HG02610 (cell line): Measurements from ENCODE around the gene KRTAP13-2.

Source experiments
- ATAC-seq: cut with Tn5 transposase; IDR thresholded peaks from one replicate; pipeline ENCODE4 v1.9.1; 2021; ENCODE audit warnings: mild to moderate bottlenecking, moderate library complexity; ENCODE audit not compliant: unreplicated experiment

Gene KRTAP13-2

GRCh38 chr21:30372139-30372770, at the start of gene KRTAP13-2:
TSS of gene KRTAP13-2 (minus strand) at chr21:30372271. CDS start at chr21:30372213, 58 bp downstream.
- no peak for ATAC-seq

GRCh38 chr21:30415993-30416392, 43.9 kb upstream of the KRTAP13-2 start:
- ATAC-seq, result no peak

- ATAC-seq, result no peak
Observed at GRCh38 chr21:30408782-30409494, 36.9 kb upstream of the KRTAP13-2 start.

- ATAC-seq, result no peak
Observed at GRCh38 chr21:30395731-30396130, 23.7 kb upstream of the KRTAP13-2 start, which contains the start of gene KRTAP13-1. TSS of gene KRTAP13-1 (plus strand) at chr21:30396031. CDS start at chr21:30396087, 56 bp downstream.

- ATAC-seq, result no peak
Observed at GRCh38 chr21:30391492-30392025, 19.5 kb upstream of the KRTAP13-2 start.

- ATAC-seq, result no peak
Observed at GRCh38 chr21:30382201-30382600, 10.1 kb upstream of the KRTAP13-2 start.

- ATAC-seq, result no peak
Observed at GRCh38 chr21:30355906-30356305, 16.2 kb downstream of the KRTAP13-2 start.

GRCh38 chr21:30354308-30355005, 17.6 kb downstream of the KRTAP13-2 start:
- ATAC-seq, result no peak

GRCh38 chr21:30351534-30351933, 20.5 kb downstream of the KRTAP13-2 start:
- ATAC-seq, result no peak

GRCh38 chr21:30349572-30349971, 22.5 kb downstream of the KRTAP13-2 start:
- no peak for ATAC-seq

GRCh38 chr21:30348506-30348905, 23.6 kb downstream of the KRTAP13-2 start, which contains the start of gene KRTAP23-1:
TSS of gene KRTAP23-1 (minus strand) at chr21:30348606. CDS start at chr21:30348606, 0 bp downstream.
- no peak for ATAC-seq

GRCh38 chr21:30345014-30345413, 27.1 kb downstream of the KRTAP13-2 start:
- ATAC-seq, result no peak

- peak; percentile 43 for ATAC-seq
Observed at GRCh38 chr21:30340714-30341573, 31.1 kb downstream of the KRTAP13-2 start.

- ATAC-seq, result no peak
Observed at GRCh38 chr21:30338717-30339116, 33.4 kb downstream of the KRTAP13-2 start.

- ATAC-seq, result no peak
Observed at GRCh38 chr21:30337772-30338171, 34.3 kb downstream of the KRTAP13-2 start.

GRCh38 chr21:30337276-30337744, 34.8 kb downstream of the KRTAP13-2 start, which contains the start of gene KRTAP27-1:
TSS of gene KRTAP27-1 (minus strand) at chr21:30337694. CDS start at chr21:30337668, 26 bp downstream.
- ATAC-seq, result no peak

- no peak for ATAC-seq
Observed at GRCh38 chr21:30336596-30336995, 35.5 kb downstream of the KRTAP13-2 start.

- no peak for ATAC-seq
Observed at GRCh38 chr21:30333736-30334135, 38.3 kb downstream of the KRTAP13-2 start.

GRCh38 chr21:30332681-30333080, 39.4 kb downstream of the KRTAP13-2 start:
- no peak for ATAC-seq

- no peak for ATAC-seq
Observed at GRCh38 chr21:30329203-30329875, 42.7 kb downstream of the KRTAP13-2 start.
